H1 (cell line): ENCODE data around the gene RPS29. TPM values are rescaled to one million over a fixed set of nuclear protein-coding genes. Genes with fewer than 3 reads are reported as not detected.

Source experiments
- CTCF ChIA-PET: fragments of 300-600 bp; sonication (Branson Sonifier 250); formaldehyde crosslinking; loops from one replicate; lab custom pipeline; 2021; ENCODE audit not compliant: partially characterized antibody; lab: Charles Lee
- POLR2A ChIA-PET: fragments of 300-600 bp; sonication (Branson Sonifier 250); formaldehyde crosslinking; loops from one replicate; lab custom pipeline; 2021; ENCODE audit warnings: inconsistent platforms; ENCODE audit not compliant: partially characterized antibody; lab: Charles Lee
- DNase-seq, 2 experiments: peaks; one replicate each; pipeline versions ENCODE4 v3.0.0 to v3.0.0-alpha.2; 2010 to 2022; ENCODE audit warnings: low spot score in 2 of 2, low read depth in 1 of 2, mixed read lengths in 1 of 2
- FAIRE-seq: peaks from 2 replicates; lab custom pipeline; 2011; peaks lifted over from hg19 to GRCh38; lab: Jason Lieb, UNC
- H2AFZ ChIP-seq: 2 replicates; pipeline ENCODE4 v1.8.1; 2012; ENCODE audit warnings: low read length, inconsistent platforms
- H2AK5ac ChIP-seq: 2 replicates; pipeline ENCODE4 v1.6.1; 2013; ENCODE audit warnings: low read depth, low read length
- H2BK120ac ChIP-seq: replicated peaks from 2 replicates; pipeline ENCODE3; 2013; ENCODE audit warnings: low read depth, low read length, inconsistent platforms
- H2BK12ac ChIP-seq: 2 replicates; pipeline ENCODE4 v1.6.1; 2013; ENCODE audit warnings: low read depth, low read length
- H2BK15ac ChIP-seq: 2 replicates; pipeline ENCODE4 v1.6.1; 2013; ENCODE audit warnings: low read length
- H2BK20ac ChIP-seq: 2 replicates; pipeline ENCODE4 v1.6.1; 2013; ENCODE audit warnings: low read length
- H2BK5ac ChIP-seq: 2 replicates; pipeline ENCODE4 v1.6.1; 2013; ENCODE audit warnings: low read depth, low read length
- H3K14ac ChIP-seq: 2 replicates; pipeline ENCODE4 v1.6.1; 2013; ENCODE audit warnings: inconsistent platforms; ENCODE audit not compliant: insufficient read length
- H3K18ac ChIP-seq: 2 replicates; pipeline ENCODE4 v1.6.1; 2013; ENCODE audit warnings: low read length; ENCODE audit errors: extremely low read depth
- H3K23ac ChIP-seq: 2 replicates; pipeline ENCODE4 v1.6.1; 2013; ENCODE audit warnings: inconsistent platforms; ENCODE audit not compliant: insufficient read length
- H3K23me2 ChIP-seq: 2 replicates; pipeline ENCODE4 v1.6.1; 2013; ENCODE audit warnings: low read depth, low read length
- H3K27ac ChIP-seq: 2 replicates; pipeline ENCODE4 v1.6.1; 2011; ENCODE audit warnings: low read depth, low read length, inconsistent platforms
- H3K27me3 ChIP-seq, 4 experiments: replicated peaks in 1 of 4; 1 replicate in 1 of 4; 2 replicates in 3 of 4; pipeline versions ENCODE4 v1.6.1 to v1.8.1; 2011 to 2013; ENCODE audit warnings: low read length in 3 of 4, mild to moderate bottlenecking in 3 of 4, inconsistent platforms in 2 of 4, mixed read lengths in 2 of 4, moderate library complexity in 1 of 4; ENCODE audit not compliant: control insufficient read depth in 3 of 4, insufficient read depth in 3 of 4; ENCODE audit errors: extremely low read depth in 1 of 4
- H3K36me3 ChIP-seq, 4 experiments: 2 replicates each; pipeline versions ENCODE4 v1.6.1 to v1.8.1; 2011 to 2013; ENCODE audit warnings: mild to moderate bottlenecking in 4 of 4, low read length in 3 of 4, moderate library complexity in 2 of 4, control low read depth in 1 of 4, inconsistent platforms in 1 of 4; ENCODE audit not compliant: insufficient read depth in 4 of 4, control insufficient read depth in 2 of 4
- H3K4ac ChIP-seq: replicated peaks from 2 replicates; pipeline ENCODE3; 2013; ENCODE audit warnings: low read length, low read depth, mixed read lengths, inconsistent platforms; ENCODE audit not compliant: insufficient read length
- H3K4me1 ChIP-seq, 4 experiments: replicated peaks in 1 of 4; 1 replicate in 1 of 4; 2 replicates in 3 of 4; pipeline versions ENCODE4 v1.6.1 to v1.8.1; 2011 to 2013; ENCODE audit warnings: low read length in 3 of 4, inconsistent platforms in 2 of 4, mixed read lengths in 1 of 4; ENCODE audit not compliant: insufficient read depth in 4 of 4, control insufficient read depth in 3 of 4
- H3K4me2 ChIP-seq, 2 experiments: 2 replicates each; pipeline versions ENCODE4 v1.6.1 to v1.8.1; 2011 to 2013; ENCODE audit warnings: low read depth in 2 of 2, low read length in 2 of 2, control low read depth in 1 of 2, inconsistent platforms in 1 of 2, mild to moderate bottlenecking in 1 of 2; ENCODE audit not compliant: insufficient read depth in 1 of 2
- H3K4me3 ChIP-seq, 4 experiments: fragments of 200-600, 300-600 bp in 1 of 4; sonication (generic), shearing (Covaris generic), sonication (Bioruptor Twin) in 1 of 4; 2 replicates each; pipeline versions ENCODE4 v1.5.1 to v1.8.1; 2011 to 2016; ENCODE audit warnings: low read length in 4 of 4, low read depth in 3 of 4, control low read depth in 2 of 4, inconsistent platforms in 2 of 4, mild to moderate bottlenecking in 2 of 4, mixed read lengths in 1 of 4, moderate library complexity in 1 of 4; ENCODE audit not compliant: insufficient read depth in 2 of 4; ENCODE audit errors: extremely low read depth in 1 of 4
- H3K56ac ChIP-seq: replicated peaks from 2 replicates; pipeline ENCODE3; 2013; ENCODE audit warnings: low read depth, mild to moderate bottlenecking, mixed read lengths, low read length, inconsistent platforms; ENCODE audit not compliant: insufficient read length
- H3K79me1 ChIP-seq: 2 replicates; pipeline ENCODE4 v1.6.1; 2013; ENCODE audit warnings: low read depth, low read length, control low read depth
- H3K79me2 ChIP-seq, 2 experiments: 2 replicates each; pipeline versions ENCODE4 v1.6.1 to v1.8.1; 2012 to 2013; ENCODE audit warnings: low read length in 2 of 2, mild to moderate bottlenecking in 2 of 2, inconsistent platforms in 1 of 2; ENCODE audit not compliant: insufficient read depth in 2 of 2, control insufficient read depth in 1 of 2
- H3K9ac ChIP-seq, 4 experiments: replicated peaks in 1 of 4; 1 replicate in 1 of 4; 2 replicates in 3 of 4; pipeline versions ENCODE4 v1.6.1 to v1.8.1; 2011 to 2013; ENCODE audit warnings: low read depth in 3 of 4, low read length in 3 of 4, control low read depth in 2 of 4, mild to moderate bottlenecking in 2 of 4, moderate library complexity in 2 of 4, inconsistent platforms in 1 of 4; ENCODE audit errors: extremely low read depth in 1 of 4
- H3K9me3 ChIP-seq, 2 experiments: 2 replicates each; pipeline versions ENCODE4 v1.6.1 to v1.8.1; 2012 to 2013; ENCODE audit warnings: mild to moderate bottlenecking in 2 of 2, moderate library complexity in 2 of 2, control low read depth in 1 of 2, inconsistent platforms in 1 of 2, low read depth in 1 of 2, low read length in 1 of 2, mixed read lengths in 1 of 2; ENCODE audit not compliant: insufficient read depth in 2 of 2
- H4K20me1 ChIP-seq, 2 experiments: replicated peaks in 1 of 2; 2 replicates each; pipeline versions ENCODE3 to v1.8.1; 2011 to 2013; ENCODE audit warnings: inconsistent platforms in 2 of 2, low read length in 2 of 2, mild to moderate bottlenecking in 1 of 2; ENCODE audit not compliant: insufficient read depth in 2 of 2, control insufficient read depth in 1 of 2
- H4K5ac ChIP-seq: 2 replicates; pipeline ENCODE4 v1.6.1; 2013; ENCODE audit warnings: low read length, low read depth, mixed read lengths, inconsistent platforms; ENCODE audit not compliant: insufficient read length
- H4K8ac ChIP-seq: 2 replicates; pipeline ENCODE4 v1.8.0; 2013; ENCODE audit warnings: mild to moderate bottlenecking, moderate library complexity, low read length, inconsistent platforms; ENCODE audit not compliant: insufficient read depth; ENCODE audit errors: extremely low read depth
- H4K91ac ChIP-seq: replicated peaks from 2 replicates; pipeline ENCODE3; 2013; ENCODE audit warnings: low read length, mixed read lengths, inconsistent platforms; ENCODE audit not compliant: insufficient read length
- ASH2L ChIP-seq: fragments of 200-600, 300-600 bp; sonication (generic); IDR thresholded peaks from one replicate; pipeline ENCODE4 v1.7.1; 2017; ENCODE audit warnings: low read length
- KDM1A ChIP-seq: fragments of 200-600, 300-600 bp; sonication (generic); IDR thresholded peaks from 2 replicates; pipeline ENCODE4 v1.7.1; 2016; ENCODE audit warnings: mild to moderate bottlenecking, low read length, borderline replicate concordance
- SIN3A ChIP-seq, 2 experiments: IDR thresholded peaks in 1 of 2; conservative IDR thresholded peaks in 1 of 2; 2 replicates each; pipeline ENCODE4 v1.6.1; 2011 to 2012; ENCODE audit warnings: low read length in 2 of 2, improper control_type of control experiment in 1 of 2, low read depth in 1 of 2, mild to moderate bottlenecking in 1 of 2
- TEAD4 ChIP-seq: IDR thresholded peaks from 2 replicates; pipeline ENCODE4 v1.6.1; 2012; ENCODE audit warnings: low read depth, low read length, inconsistent platforms, mixed read lengths
- YY1 ChIP-seq: IDR thresholded peaks from 2 replicates; pipeline ENCODE4 v1.6.1; 2011; ENCODE audit warnings: low read depth, mild to moderate bottlenecking, low read length
- WGBS, 2 experiments: shearing (Covaris generic) in 1 of 2; methylation state at CpG; one replicate each; pipeline versions ENCODE4 v1.1.6 to v1.1.7; 2013 to 2015; ENCODE audit warnings: low lambda C conversion rate in 2 of 2, mixed read lengths in 2 of 2, inconsistent platforms in 1 of 2, low coverage in 1 of 2, missing lambda C conversion rate in 1 of 2; ENCODE audit not compliant: insufficient replicate concordance in 2 of 2, insufficient coverage in 1 of 2, insufficient read length in 1 of 2; ENCODE audit errors: extremely low coverage in 1 of 2, missing lambda C conversion rate in 1 of 2; 5-methylcytosine and 5-hydroxymethylcytosine counted together
- polyA plus RNA-seq, 7 experiments: library from polyadenylated mRNA; depleted of rRNA in 3 of 7; stranded (reverse) in 5 of 7; unstranded in 2 of 7; fragments of >200 nt in 5 of 7; fragments of 200-250 nt in 2 of 7; gene quantifications; 1 replicate in 5 of 7; 2 replicates in 1 of 7; 4 replicates in 1 of 7; pipeline versions ENCODE4 v1.2.1 to v1.2.3, GENCODE V29; 2011 to 2013; ENCODE audit warnings: missing spikeins in 2 of 7, mixed read lengths in 2 of 7
- total RNA-seq: library from RNA; stranded (reverse); fragmentation: NEBNext Ultra II Directional; extraction: Animal tissue kit (Norgen Biotek cat#: 25700); gene quantifications from 2 replicates; pipeline ENCODE4 v1.2.1, GENCODE V29; 2021
- TF ChIP-seq, protein P1 (sequence below): IDR thresholded peaks from 2 replicates; pipeline ENCODE4 v1.6.1; 2012; ENCODE audit warnings: low read length, inconsistent platforms

RPS29 gene
- total and polyA plus RNA-seq, 2 of the 8 experiments (the other 6 are each of a cell fraction or from before 2014, with no cell fraction given), result 2,193 to 23,165 TPM

GRCh38 chr14:49586673-49587460, 687 bp upstream of the RPS29 start:
- H3K9ac ChIP-seq, result no peak overlapping the region
- H3K79me2 ChIP-seq, result peaks cover 23 to 43% of the 10 kb centered on the region in 2 experiments
- ChIA-PET POLR2A (interaction anchor here (0.6 to 11.0 kb wide), 20 partner anchors 10 to 414 kb away, joined by 3 to 169 read pairs (median 4); partner anchors contain the start of genes LRR1, MGAT2 and RPL36AL), CTCF (interaction anchor here (0.6 to 2.8 kb wide), 20 partner anchors 9 to 618 kb away, joined by 3 to 18 read pairs (median 4); partner anchors contain the start of genes DNAAF2, LRR1 and NEMF)
- no peak overlapping the region for H3K23ac ChIP-seq
- WGBS, 2 experiments, result 9% methylated on average over 12 of the region's 21 CpGs; no CpG with 5 or more reads in 1 of the 2 experiments
- no peaks in the 10 kb centered on the region for H3K9me3 ChIP-seq
- H3K4me1 ChIP-seq, result peaks cover 0 to 9% (median 5%) of the 10 kb centered on the region in 4 experiments; a peak in 6 of 7 replicates
- no peak overlapping the region for H2BK120ac ChIP-seq
- H3K4me2 ChIP-seq, result peak overlapping the region in 1 of 2 experiments; percentile 30; a peak in 3 of 4 replicates
- H3K4ac ChIP-seq, result no peak overlapping the region
- H3K4me3 ChIP-seq, result peak overlapping the region in 2 of 4 experiments; percentile 98 to 100; a peak in 4 of 8 replicates
- FAIRE-seq (peak; percentile 28), DNase-seq (no peak)
- no peak overlapping the region for H2BK15ac ChIP-seq
- H3K79me1 ChIP-seq, result no peaks in the 10 kb centered on the region
- H3K27ac ChIP-seq, result no peak overlapping the region; the same call in 1 of the 2 replicates
- no peaks in the 10 kb centered on the region for H3K27me3 ChIP-seq
- no peak overlapping the region for H2AK5ac ChIP-seq
- H2BK20ac ChIP-seq, result no peak overlapping the region
- H3K23me2 ChIP-seq, result peaks cover 2% of the 10 kb centered on the region
- H3K36me3 ChIP-seq, result peaks cover 0 to 37% (median 18%) of the 10 kb centered on the region in 4 experiments; a peak in 6 of 8 replicates
- no peak overlapping the region for H3K56ac ChIP-seq
- H2AFZ ChIP-seq, result no peak overlapping the region
- H4K8ac ChIP-seq, result no peak overlapping the region
- no peak overlapping the region for H4K91ac ChIP-seq
- no peak overlapping the region for H2BK12ac ChIP-seq
- no peak overlapping the region for H3K18ac ChIP-seq
- H2BK5ac ChIP-seq, result no peak overlapping the region
- H4K5ac ChIP-seq, result no peak overlapping the region
- no peak overlapping the region for H3K14ac ChIP-seq
- peaks cover 11 to 19% of the 10 kb centered on the region in 2 experiments for H4K20me1 ChIP-seq
- TF ChIP-seq KDM1A, result peak; percentile 87; the same call in 1 of the 2 replicates
- TF ChIP-seq TEAD4, result 0 out of 2 replicates have a peak, but pooled peaks have one; percentile 17
- TF ChIP-seq ASH2L, result peak; percentile 66
- no peak for TF ChIP-seq YY1
- no peak for TF ChIP-seq SIN3A (conservative IDR thresholded peaks at IDR 0.05 in 1 of 2, IDR thresholded peaks at IDR 0.05 in 1 of 2; ENCODE audit: low read depth in 1 of 2, low read length in 2 of 2)
- TF ChIP-seq, protein P1, sequence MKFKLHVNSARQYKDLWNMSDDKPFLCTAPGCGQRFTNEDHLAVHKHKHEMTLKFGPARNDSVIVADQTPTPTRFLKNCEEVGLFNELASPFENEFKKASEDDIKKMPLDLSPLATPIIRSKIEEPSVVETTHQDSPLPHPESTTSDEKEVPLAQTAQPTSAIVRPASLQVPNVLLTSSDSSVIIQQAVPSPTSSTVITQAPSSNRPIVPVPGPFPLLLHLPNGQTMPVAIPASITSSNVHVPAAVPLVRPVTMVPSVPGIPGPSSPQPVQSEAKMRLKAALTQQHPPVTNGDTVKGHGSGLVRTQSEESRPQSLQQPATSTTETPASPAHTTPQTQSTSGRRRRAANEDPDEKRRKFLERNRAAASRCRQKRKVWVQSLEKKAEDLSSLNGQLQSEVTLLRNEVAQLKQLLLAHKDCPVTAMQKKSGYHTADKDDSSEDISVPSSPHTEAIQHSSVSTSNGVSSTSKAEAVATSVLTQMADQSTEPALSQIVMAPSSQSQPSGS, result peak; percentile 93
